ENCODE measurements around the gene TNFAIP6.

DNA sequence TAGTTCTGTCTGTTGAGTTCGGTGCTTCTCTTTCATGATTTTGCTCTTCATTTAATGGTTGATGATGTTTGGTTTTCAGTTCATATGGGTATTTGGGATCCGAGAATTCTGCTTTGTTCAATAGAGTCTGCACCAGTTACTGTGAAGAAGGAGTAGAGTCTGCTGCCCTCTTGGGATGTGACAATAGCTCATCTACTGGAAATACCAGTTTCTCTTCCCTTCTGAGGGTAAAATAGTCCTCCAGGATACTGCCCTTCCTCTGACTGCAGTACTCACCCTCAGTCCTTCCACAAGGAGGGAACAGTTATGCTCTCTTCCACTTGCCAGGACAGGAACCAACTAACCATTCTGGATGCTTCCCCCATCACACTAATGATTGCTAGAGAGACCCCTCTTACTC, 12.5 kb upstream of the TNFAIP6 start:
- TF ChIP-seq, protein P1, sequence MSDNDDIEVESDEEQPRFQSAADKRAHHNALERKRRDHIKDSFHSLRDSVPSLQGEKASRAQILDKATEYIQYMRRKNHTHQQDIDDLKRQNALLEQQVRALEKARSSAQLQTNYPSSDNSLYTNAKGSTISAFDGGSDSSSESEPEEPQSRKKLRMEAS (IDR thresholded peaks at IDR 0.05) = no peak
- TF ChIP-seq YY1 (IDR thresholded peaks at IDR 0.05; ENCODE audit: extremely low read depth, insufficient replicate concordance, low read depth, low read length) = no peak
- TF ChIP-seq EZH2 (IDR thresholded peaks at IDR 0.05) = no peak
- TF ChIP-seq ZNF274 (IDR thresholded peaks at IDR 0.05; ENCODE audit: low read depth, low read length) = no peak
- no peak for TF ChIP-seq JUND (IDR thresholded peaks at IDR 0.05)
